GM23338 (cell line): ENCODE data around the gene MYO18B. TPM values are rescaled to one million over a fixed set of nuclear protein-coding genes. Genes with fewer than 3 reads are reported as not detected.

Experiments used
- ATAC-seq: fragments of 200-7000 bp; cut with Tn5 transposase; 3 replicates; pipeline ENCODE4 v1.9.1; 2020
- DNase-seq: peaks from one replicate; pipeline ENCODE4 v3.0.0-alpha.2; 2015; ENCODE audit warnings: low spot score
- H2AFZ ChIP-seq: fragments of 200-600 bp; sonication (generic); 2 replicates; pipeline ENCODE4 v1.8.0; 2016; ENCODE audit warnings: antibody characterized with exemption, mild to moderate bottlenecking, moderate library complexity
- H3F3A ChIP-seq: fragments of 200-600 bp; sonication (generic); replicated peaks from 2 replicates; pipeline ENCODE4 v1.8.0; 2017; ENCODE audit warnings: antibody characterized with exemption, mixed run types, low read depth
- H3K27ac ChIP-seq: fragments of 200-600 bp; sonication (generic); 2 replicates; pipeline ENCODE4 v1.6.1; 2016; ENCODE audit warnings: low read depth
- H3K27me3 ChIP-seq: fragments of 200-600 bp; sonication (generic); 2 replicates; pipeline ENCODE4 v1.8.0; 2016; ENCODE audit warnings: mild to moderate bottlenecking, mixed run types, moderate library complexity; ENCODE audit not compliant: insufficient read depth
- H3K36me3 ChIP-seq: fragments of 200-600 bp; sonication (generic); 2 replicates; pipeline ENCODE4 v1.8.0; 2016; ENCODE audit warnings: mild to moderate bottlenecking; ENCODE audit not compliant: insufficient read depth
- H3K4me1 ChIP-seq: fragments of 200-600 bp; sonication (generic); 2 replicates; pipeline ENCODE4 v1.8.0; 2016; ENCODE audit warnings: mild to moderate bottlenecking, moderate library complexity; ENCODE audit not compliant: insufficient read depth
- H3K4me2 ChIP-seq: fragments of 200-600 bp; sonication (generic); 2 replicates; pipeline ENCODE4 v1.7.1; 2017; ENCODE audit warnings: mixed run types
- H3K4me3 ChIP-seq: fragments of 200-600 bp; sonication (generic); 2 replicates; pipeline ENCODE4 v1.6.1; 2016; ENCODE audit warnings: mixed run types
- H3K79me2 ChIP-seq: fragments of 200-600 bp; sonication (generic); replicated peaks from 2 replicates; pipeline ENCODE4 v1.8.0; 2017; ENCODE audit warnings: mild to moderate bottlenecking; ENCODE audit not compliant: insufficient read depth
- H3K9me2 ChIP-seq: fragments of 200-600 bp; sonication (generic); 2 replicates; pipeline ENCODE4 v1.8.0; 2017; ENCODE audit not compliant: insufficient read depth
- H4K20me1 ChIP-seq: fragments of 200-600 bp; sonication (generic); replicated peaks from 2 replicates; pipeline ENCODE4 v1.8.0; 2017; ENCODE audit warnings: mild to moderate bottlenecking; ENCODE audit not compliant: insufficient read depth
- H3K27ac Mint-ChIP-seq: 2 replicates; pipeline ENCODE4 v1.8.0; 2020; ENCODE audit warnings: inconsistent platforms, mild to moderate bottlenecking, moderate library complexity, mixed read lengths
- H3K27me3 Mint-ChIP-seq: 3 replicates; pipeline ENCODE4 v1.8.0; 2022; ENCODE audit warnings: low read depth, mild to moderate bottlenecking, moderate library complexity, mixed read lengths, inconsistent platforms; ENCODE audit not compliant: insufficient read depth, poor library complexity
- H3K36me3 Mint-ChIP-seq: 3 replicates; pipeline ENCODE4 v1.8.0; 2021; ENCODE audit warnings: low read depth, mild to moderate bottlenecking, inconsistent platforms, moderate library complexity, mixed read lengths
- H3K4me1 Mint-ChIP-seq: 3 replicates; pipeline ENCODE4 v1.8.0; 2020; ENCODE audit warnings: mild to moderate bottlenecking, inconsistent platforms, mixed read lengths
- H3K4me3 Mint-ChIP-seq: 3 replicates; pipeline ENCODE4 v1.8.0; 2021; ENCODE audit warnings: moderate library complexity, mild to moderate bottlenecking, inconsistent platforms, mixed read lengths
- H3K9me3 Mint-ChIP-seq: 3 replicates; pipeline ENCODE4 v1.8.0; 2020; ENCODE audit warnings: moderate library complexity, mild to moderate bottlenecking, inconsistent platforms, mixed read lengths
- CREB1 ChIP-seq: fragments of 250-450 bp; sonication (Bioruptor Pico); IDR thresholded peaks from 2 replicates; pipeline ENCODE4 v1.5.0; 2020; ENCODE audit warnings: low read depth, mild to moderate bottlenecking, moderate library complexity
- EZH2 ChIP-seq: fragments of 200-600 bp; sonication (generic); IDR thresholded peaks from one replicate; pipeline ENCODE4 v1.8.0; 2017; ENCODE audit warnings: antibody characterized with exemption, mild to moderate bottlenecking, low read depth; ENCODE audit not compliant: unreplicated experiment
- EZH2phosphoT487 ChIP-seq: fragments of 200-600 bp; sonication (generic); IDR thresholded peaks from one replicate; pipeline ENCODE4 v1.8.1; 2018; ENCODE audit warnings: antibody characterized with exemption; ENCODE audit not compliant: unreplicated experiment
- JUNB ChIP-seq: IDR thresholded peaks from one replicate; pipeline ENCODE4 v1.6.1; 2016; ENCODE audit warnings: antibody characterized with exemption; ENCODE audit not compliant: unreplicated experiment
- NANOG ChIP-seq: IDR thresholded peaks from 2 replicates; pipeline ENCODE4 v1.6.1; 2016; ENCODE audit warnings: antibody characterized with exemption, borderline replicate concordance
- POLR2AphosphoS5 ChIP-seq: IDR thresholded peaks from 2 replicates; pipeline ENCODE4 v1.6.1; 2016; ENCODE audit warnings: antibody characterized with exemption, low read depth
- polyA plus RNA-seq: library from polyadenylated mRNA; unstranded; fragments of >200 nt; fragmentation: Nextera tagmentation; extraction: Ambion mirVana; gene quantifications from 2 replicates; pipeline ENCODE4 v1.2.1, GENCODE V29; 2016
- total RNA-seq: library from RNA; depleted of rRNA; stranded (reverse); fragments of >200 nt; shearing (Covaris generic); gene quantifications from 2 replicates; pipeline ENCODE4 v1.2.3, GENCODE V29; 2014
- TF ChIP-seq, protein P1 (sequence below): IDR thresholded peaks from one replicate; pipeline ENCODE4 v1.6.1; 2018; ENCODE audit warnings: antibody characterized with exemption; ENCODE audit not compliant: unreplicated experiment
- TF ChIP-seq, protein P2 (sequence below), 2 experiments: fragments of 200-600 bp in 1 of 2; sonication (generic) in 1 of 2; conservative IDR thresholded peaks; 2 replicates each; pipeline versions ENCODE4 v1.5.1 to v1.6.1; 2016 to 2017; ENCODE audit warnings: antibody characterized with exemption in 2 of 2, low read depth in 2 of 2, mild to moderate bottlenecking in 2 of 2, moderate library complexity in 1 of 2

The MYO18B gene
- total and polyA plus RNA-seq, 2 experiments from 2014 or later: 0.36 to 0.45 TPM

DNA sequence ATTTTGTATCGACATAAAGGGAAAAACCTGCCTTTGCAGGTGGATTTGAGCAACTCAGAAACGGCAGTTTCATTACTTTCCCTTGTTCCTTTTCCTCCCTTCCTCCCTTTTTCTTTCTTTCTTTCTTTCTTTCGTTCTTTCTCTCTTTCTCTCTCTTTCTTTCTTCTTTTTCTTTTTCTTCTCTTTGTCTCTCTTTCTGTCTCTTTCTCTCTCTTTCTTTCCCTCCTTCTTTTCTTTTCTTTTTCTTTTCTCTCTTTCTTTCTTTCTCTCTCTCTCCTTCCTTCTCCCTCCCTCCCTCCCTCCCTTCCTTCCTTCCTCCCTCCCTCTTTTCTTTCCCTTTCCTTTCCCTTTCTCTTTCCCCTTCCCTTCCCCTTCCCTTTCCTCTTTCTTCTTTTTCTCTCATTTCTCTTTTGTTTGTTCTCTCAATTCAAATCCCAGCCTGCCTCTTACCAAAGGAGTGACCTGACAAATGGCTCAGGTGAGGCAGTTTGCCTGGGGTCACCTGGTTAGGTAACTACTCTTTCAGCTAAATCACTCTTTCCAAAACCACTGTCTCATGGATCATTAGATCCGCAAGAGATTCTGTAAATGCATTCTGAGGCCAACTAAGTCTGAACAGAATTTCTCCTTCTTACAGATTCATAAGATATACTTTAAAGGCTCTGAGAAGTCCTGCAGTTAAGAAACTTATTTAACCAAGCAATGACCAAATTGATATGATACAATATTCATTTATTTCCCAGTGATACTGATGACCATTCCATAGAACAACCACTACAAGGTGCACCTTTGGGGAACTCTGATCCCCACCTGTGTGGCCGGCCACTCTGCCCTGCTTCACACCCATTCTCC, 75.3 kb downstream of the MYO18B start:
- no peak for TF ChIP-seq NANOG
- TF ChIP-seq, protein P1, sequence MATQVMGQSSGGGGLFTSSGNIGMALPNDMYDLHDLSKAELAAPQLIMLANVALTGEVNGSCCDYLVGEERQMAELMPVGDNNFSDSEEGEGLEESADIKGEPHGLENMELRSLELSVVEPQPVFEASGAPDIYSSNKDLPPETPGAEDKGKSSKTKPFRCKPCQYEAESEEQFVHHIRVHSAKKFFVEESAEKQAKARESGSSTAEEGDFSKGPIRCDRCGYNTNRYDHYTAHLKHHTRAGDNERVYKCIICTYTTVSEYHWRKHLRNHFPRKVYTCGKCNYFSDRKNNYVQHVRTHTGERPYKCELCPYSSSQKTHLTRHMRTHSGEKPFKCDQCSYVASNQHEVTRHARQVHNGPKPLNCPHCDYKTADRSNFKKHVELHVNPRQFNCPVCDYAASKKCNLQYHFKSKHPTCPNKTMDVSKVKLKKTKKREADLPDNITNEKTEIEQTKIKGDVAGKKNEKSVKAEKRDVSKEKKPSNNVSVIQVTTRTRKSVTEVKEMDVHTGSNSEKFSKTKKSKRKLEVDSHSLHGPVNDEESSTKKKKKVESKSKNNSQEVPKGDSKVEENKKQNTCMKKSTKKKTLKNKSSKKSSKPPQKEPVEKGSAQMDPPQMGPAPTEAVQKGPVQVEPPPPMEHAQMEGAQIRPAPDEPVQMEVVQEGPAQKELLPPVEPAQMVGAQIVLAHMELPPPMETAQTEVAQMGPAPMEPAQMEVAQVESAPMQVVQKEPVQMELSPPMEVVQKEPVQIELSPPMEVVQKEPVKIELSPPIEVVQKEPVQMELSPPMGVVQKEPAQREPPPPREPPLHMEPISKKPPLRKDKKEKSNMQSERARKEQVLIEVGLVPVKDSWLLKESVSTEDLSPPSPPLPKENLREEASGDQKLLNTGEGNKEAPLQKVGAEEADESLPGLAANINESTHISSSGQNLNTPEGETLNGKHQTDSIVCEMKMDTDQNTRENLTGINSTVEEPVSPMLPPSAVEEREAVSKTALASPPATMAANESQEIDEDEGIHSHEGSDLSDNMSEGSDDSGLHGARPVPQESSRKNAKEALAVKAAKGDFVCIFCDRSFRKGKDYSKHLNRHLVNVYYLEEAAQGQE: no peak
- Mint-ChIP-seq H3K27ac (no peak overlapping the region), H3K36me3 (peaks cover 6% of the 10 kb centered on the region; the same call in 1 of the 3 replicates), H3K9me3 (peaks cover 18% of the 10 kb centered on the region), H3K4me1 (no peaks in the 10 kb centered on the region), H3K27me3 (peaks cover 4% of the 10 kb centered on the region), H3K4me3 (no peak overlapping the region)
- Histone ChIP-seq H4K20me1 (no peaks in the 10 kb centered on the region), H3K4me2 (no peak overlapping the region), H3F3A (no peaks in the 10 kb centered on the region), H3K36me3 (no peaks in the 10 kb centered on the region), H3K4me3 (no peak overlapping the region), H3K27me3 (no peaks in the 10 kb centered on the region), H3K9me2 (0 out of 2 replicates have a peak, but pooled peaks cover 4% of the 10 kb centered on the region), H3K79me2 (no peaks in the 10 kb centered on the region), H3K27ac (no peak overlapping the region), H2AFZ (no peak overlapping the region), H3K4me1 (no peaks in the 10 kb centered on the region)
- no peak for DNase-seq
- ATAC-seq: no peak

- Histone ChIP-seq H3K27me3 (no peaks in the 10 kb centered on the region), H4K20me1 (no peaks in the 10 kb centered on the region), H3F3A (no peaks in the 10 kb centered on the region), H3K9me2 (0 out of 2 replicates have a peak, but pooled peaks cover 4% of the 10 kb centered on the region), H2AFZ (no peak overlapping the region), H3K4me2 (no peak overlapping the region), H3K36me3 (no peaks in the 10 kb centered on the region), H3K4me1 (no peaks in the 10 kb centered on the region), H3K27ac (no peak overlapping the region), H3K4me3 (no peak overlapping the region), H3K79me2 (no peaks in the 10 kb centered on the region)
- TF ChIP-seq NANOG (no peak), JUNB (no peak), EZH2phosphoT487 (no peak), POLR2AphosphoS5 (no peak), EZH2 (no peak), CREB1 (CRISPR knock-in tag) (no peak)
- TF ChIP-seq, protein P1: no peak
- TF ChIP-seq, protein P2, sequence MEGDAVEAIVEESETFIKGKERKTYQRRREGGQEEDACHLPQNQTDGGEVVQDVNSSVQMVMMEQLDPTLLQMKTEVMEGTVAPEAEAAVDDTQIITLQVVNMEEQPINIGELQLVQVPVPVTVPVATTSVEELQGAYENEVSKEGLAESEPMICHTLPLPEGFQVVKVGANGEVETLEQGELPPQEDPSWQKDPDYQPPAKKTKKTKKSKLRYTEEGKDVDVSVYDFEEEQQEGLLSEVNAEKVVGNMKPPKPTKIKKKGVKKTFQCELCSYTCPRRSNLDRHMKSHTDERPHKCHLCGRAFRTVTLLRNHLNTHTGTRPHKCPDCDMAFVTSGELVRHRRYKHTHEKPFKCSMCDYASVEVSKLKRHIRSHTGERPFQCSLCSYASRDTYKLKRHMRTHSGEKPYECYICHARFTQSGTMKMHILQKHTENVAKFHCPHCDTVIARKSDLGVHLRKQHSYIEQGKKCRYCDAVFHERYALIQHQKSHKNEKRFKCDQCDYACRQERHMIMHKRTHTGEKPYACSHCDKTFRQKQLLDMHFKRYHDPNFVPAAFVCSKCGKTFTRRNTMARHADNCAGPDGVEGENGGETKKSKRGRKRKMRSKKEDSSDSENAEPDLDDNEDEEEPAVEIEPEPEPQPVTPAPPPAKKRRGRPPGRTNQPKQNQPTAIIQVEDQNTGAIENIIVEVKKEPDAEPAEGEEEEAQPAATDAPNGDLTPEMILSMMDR (conservative IDR thresholded peaks at IDR 0.05; ENCODE audit: low read depth in 2 of 2): no peak
- H3K4me3 Mint-ChIP-seq: no peak overlapping the region
- ATAC-seq (peak; percentile 64), DNase-seq (peak; percentile 15)
- H3K4me1 Mint-ChIP-seq: no peaks in the 10 kb centered on the region
- peaks cover 4% of the 10 kb centered on the region for H3K27me3 Mint-ChIP-seq
- no peak overlapping the region for H3K27ac Mint-ChIP-seq
- peaks cover 6% of the 10 kb centered on the region; the same call in 1 of the 3 replicates for H3K36me3 Mint-ChIP-seq
- peaks cover 25% of the 10 kb centered on the region for H3K9me3 Mint-ChIP-seq
These were observed 76.6 kb downstream of the MYO18B start for GRCh38 chr22:25818541-25818940.
